GM19193 (cell line): ENCODE measurements around the gene PSMC5.

Experiments used
- POLR2A ChIP-seq: IDR thresholded peaks from 4 replicates; pipeline ENCODE4 v1.6.1; 2011; ENCODE audit not compliant: insufficient read depth, insufficient read length; ENCODE audit errors: extremely low read depth

PSMC5 gene

GRCh38 chr17:63819131-63819530 lies 8.1 kb upstream of the PSMC5 start:
- no peak for TF ChIP-seq POLR2A

GRCh38 chr17:63819585-63820537 lies 7.4 kb upstream of the PSMC5 start:
- TF ChIP-seq POLR2A: no peak

- no peak for TF ChIP-seq POLR2A
Measured at GRCh38 chr17:63820963-63821561, 6.2 kb upstream of the PSMC5 start.

- no peak for TF ChIP-seq POLR2A
Measured at GRCh38 chr17:63821804-63822203, 5.4 kb upstream of the PSMC5 start.

GRCh38 chr17:63822537-63822936 lies 4.7 kb upstream of the PSMC5 start:
- TF ChIP-seq POLR2A: no peak

- TF ChIP-seq POLR2A: peak; percentile 23
Measured at GRCh38 chr17:63823659-63824331, 3.4 kb upstream of the PSMC5 start.

GRCh38 chr17:63824362-63824761 lies 2.9 kb upstream of the PSMC5 start:
- TF ChIP-seq POLR2A: no peak

- no peak for TF ChIP-seq POLR2A
Measured at GRCh38 chr17:63826468-63827001, 696 bp upstream of the PSMC5 start.

- TF ChIP-seq POLR2A: no peak
Measured at GRCh38 chr17:63827801-63828221, 580 bp downstream of the PSMC5 start.

GRCh38 chr17:63828936-63829335 lies 1.7 kb downstream of the PSMC5 start:
- TF ChIP-seq POLR2A: no peak

- no peak for TF ChIP-seq POLR2A
Measured at GRCh38 chr17:63830278-63830677, 3.0 kb downstream of the PSMC5 start.

GRCh38 chr17:63830904-63831491 lies 3.8 kb downstream of the PSMC5 start:
- TF ChIP-seq POLR2A: no peak

GRCh38 chr17:63831505-63831904 lies 4.3 kb downstream of the PSMC5 start:
- TF ChIP-seq POLR2A: no peak

- no peak for TF ChIP-seq POLR2A
Measured at GRCh38 chr17:63832014-63832413, 4.8 kb downstream of the PSMC5 start.

- no peak for TF ChIP-seq POLR2A
Measured at GRCh38 chr17:63832455-63832854, 5.2 kb downstream of the PSMC5 start.

GRCh38 chr17:63833026-63833740 lies 6.0 kb downstream of the PSMC5 start:
- TF ChIP-seq POLR2A: no peak
